Measurements from ENCODE around the gene IL22.
"Not testable (repeated sequence)": the region's sequence is repeated elsewhere in the genome, so short reads cannot be mapped to it uniquely, and the experiment has no call there.

The IL22 gene

DNA sequence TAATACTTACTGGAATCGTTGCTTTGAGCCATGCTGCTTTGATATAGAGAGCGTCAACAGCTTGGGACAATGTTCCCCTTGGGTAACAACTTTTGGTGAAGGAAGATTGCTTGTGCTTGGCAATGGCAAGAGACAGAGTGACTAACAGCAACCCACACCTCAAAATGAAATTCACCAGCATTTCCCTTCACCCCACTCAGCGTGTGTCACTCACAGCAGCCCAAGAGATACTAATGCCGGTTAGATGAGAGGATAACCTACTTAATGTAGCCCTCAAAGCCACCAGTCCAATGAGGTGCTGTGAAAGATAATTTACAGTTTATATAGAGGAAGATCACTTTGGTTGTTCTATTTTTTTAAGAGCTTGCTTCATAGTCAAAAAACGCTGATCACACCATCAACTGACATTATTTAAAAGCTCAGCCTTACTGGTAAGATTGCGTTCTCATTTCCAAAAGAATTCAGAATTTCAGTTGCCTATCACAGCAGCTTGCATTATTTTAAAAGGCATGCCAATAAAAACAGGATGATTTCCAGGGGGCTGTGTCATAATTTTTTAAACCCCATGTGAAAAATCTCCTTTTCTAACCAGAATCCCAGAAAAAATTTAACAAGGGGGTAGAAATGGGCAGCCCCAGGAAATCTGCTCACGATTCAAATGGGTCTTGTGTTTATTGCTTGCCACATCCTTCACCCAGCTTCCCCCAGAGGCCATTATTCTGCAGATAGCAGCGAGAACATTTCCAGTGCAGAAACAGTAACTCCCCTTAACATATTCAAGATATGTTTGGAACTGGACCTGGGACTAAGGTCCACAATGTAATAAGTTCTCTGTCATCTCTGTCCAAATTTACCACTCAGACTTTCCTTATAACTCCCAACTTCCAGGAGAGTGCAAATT, 27.6 kb downstream of the IL22 start, which contains the start of gene IL26:
Gene IL26, minus strand, starts transcription at position 235 of the 901 bp plus-strand sequence. Its CDS starts 54 bp downstream, at position 181.
- DNase-seq = no peak

DNA sequence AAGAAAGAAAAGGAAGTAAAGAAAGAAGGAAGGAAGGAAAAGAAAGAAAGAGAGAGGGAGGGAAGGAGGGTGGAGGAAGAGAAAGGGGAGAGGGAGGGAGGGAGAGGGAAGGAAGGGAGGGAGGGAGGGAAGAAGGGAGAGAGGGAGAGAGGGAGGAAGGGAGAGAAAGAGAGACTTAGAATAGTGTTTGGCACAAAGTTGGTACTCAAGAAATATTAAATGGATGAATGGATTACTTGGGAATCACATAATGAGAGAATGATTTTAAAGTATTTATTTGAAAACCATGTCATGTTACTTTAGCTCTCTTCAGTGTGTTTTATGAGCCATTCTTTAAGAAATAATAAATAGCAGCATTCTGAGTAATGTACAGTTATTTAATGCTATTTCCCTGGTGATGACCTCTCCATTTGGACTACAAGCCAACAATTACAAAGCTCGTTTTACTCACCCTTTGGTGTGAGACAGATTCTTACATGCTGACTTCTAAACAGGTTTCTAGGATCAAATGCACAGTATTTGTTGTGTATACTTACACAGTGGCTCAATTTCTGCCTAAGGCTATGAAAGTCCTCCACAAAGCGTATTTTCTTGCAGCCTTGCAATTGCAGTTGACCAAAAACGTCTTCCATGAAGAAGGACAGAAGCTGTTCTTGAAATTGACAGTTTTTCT, 28.7 kb downstream of the IL22 start:
- DNase-seq = no peak

DNA sequence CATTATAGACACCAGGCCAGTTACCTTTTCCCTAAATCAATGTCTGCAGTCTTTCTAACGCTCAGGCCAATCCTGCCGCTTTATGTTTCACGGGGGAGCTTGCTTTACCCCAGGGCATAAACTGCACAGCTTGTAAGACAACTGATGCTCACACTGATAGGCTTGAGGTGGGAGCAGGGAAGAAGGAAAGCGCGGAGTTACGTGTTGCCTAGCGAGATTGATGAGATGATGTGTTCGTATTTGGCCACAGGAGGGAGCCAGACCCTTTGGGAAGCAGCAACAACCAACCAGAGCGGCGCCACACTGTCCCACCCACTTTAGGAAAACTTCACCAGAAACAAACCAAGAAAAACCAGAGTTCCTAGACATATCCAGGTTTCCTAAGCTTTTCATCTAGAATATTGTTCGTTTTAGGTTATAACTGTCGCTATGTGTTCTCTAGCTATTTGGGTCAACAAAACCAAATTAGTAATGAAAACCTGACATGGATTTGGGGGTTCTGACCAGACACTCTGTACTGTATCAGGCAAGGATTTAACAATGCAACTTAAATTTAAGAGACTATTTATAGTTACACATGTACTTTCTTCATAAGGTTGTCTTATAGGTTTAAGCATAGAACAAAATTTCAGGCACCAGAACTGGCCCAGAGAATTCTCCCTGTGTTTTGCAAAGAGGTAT, 30.2 kb downstream of the IL22 start:
- DNase-seq = peak; percentile 49

DNA sequence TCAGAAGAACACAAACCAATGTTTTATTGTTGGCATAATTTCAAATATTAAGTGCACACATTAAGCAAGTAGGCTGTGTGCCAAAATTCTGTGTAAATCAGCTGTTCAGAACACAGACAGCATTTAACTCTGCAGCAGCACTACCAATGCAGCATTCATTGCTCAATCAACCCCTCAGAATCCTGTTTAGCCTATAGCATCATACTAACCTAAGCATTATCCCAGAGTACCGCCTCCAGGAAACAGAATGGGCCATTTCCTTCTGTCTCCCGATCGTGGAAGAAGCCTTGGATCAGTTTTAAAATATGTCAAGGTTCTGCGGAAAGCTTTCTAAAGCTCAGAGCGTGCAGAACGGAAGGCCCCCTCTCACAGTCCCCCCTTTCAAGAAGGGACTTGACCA, 31.1 kb downstream of the IL22 start:
- no peak for DNase-seq

DNA sequence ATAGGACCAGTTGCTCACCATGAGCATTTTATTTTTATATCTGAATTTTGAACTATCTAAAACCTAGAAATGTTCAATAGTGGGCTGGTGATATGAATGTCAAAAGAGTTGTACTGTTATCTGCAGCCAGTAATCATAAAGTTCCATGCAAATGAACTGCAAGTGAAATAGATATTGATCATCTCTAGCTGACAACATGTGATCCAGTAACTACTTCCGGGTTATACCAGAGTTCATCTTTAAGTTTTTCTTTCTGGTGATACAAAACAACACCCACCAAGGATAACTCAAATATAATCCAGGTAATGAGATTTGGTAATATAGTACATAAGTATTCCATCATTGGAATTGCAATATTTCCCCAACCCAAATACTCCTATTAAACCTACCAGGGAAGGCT, 31.9 kb downstream of the IL22 start:
- no peak for DNase-seq

DNA sequence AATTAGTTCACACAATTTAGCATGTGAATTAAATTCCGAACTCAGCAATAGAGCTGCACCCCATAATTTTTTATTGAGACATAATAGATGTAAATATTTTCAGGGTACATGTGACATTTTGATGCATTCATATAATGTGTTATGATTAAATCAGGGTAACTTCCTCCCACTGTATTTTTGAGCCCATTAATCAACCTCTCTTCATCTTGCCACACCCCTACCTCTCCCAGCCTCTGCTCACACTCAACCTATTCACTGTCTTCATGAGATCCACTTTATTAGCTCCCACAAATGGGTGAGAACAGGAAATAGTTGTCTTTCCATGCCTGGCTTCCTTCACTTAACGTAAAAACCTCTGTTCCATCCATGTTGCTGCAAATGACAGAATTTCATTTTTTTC, 42.5 kb downstream of the IL22 start:
- no peak for DNase-seq

DNA sequence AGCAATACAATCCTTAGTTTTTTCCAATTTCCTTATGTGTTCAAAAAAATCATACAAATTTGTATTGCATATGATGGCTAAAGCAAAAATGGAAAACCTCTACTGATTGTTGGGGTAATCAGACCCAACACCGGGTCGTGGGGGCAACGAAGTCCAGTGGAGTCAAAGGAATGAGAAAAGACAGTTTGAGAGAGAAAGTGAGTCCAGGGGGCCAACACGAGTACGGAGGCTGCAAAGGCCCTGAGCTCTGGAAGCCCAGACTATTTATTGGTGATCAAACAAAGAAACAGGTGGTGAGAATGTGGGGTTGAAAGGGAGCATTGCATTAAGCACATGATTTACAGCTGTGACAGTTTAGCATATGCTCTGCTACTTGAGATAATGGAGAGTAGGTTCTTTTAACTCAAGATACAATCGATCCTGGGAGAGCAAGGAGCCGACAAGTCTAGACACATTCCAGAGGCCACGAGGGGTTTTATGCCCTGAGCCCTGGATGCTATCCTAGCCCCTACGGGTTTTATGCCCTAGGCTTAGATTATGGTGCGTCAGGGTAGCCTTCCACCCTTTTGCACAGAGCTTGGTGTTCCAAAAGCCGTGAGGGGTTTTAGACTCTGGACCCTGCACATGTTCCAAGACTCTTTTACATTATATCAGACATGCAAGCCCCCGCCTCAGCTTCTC, 44.2 kb downstream of the IL22 start:
- not testable (repeated sequence) for DNase-seq

DNA sequence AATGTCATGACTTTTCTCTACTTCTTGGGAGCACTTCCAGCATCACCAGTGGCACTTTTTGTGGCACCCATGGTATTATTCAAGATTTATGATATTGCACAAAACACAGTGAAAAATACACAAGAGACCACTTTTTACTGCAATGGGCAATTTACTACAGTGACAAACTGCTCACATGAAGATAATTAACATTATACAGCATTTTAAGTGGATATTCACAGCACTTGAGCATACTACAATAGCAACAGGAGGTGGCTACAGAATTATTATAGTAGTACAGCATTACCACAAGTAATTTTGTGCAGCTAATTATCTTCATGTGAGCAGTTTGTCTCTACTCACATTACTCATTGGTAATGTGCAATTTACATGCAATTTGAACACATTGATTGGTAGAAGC, 46.1 kb downstream of the IL22 start:
- no peak for DNase-seq

DNA sequence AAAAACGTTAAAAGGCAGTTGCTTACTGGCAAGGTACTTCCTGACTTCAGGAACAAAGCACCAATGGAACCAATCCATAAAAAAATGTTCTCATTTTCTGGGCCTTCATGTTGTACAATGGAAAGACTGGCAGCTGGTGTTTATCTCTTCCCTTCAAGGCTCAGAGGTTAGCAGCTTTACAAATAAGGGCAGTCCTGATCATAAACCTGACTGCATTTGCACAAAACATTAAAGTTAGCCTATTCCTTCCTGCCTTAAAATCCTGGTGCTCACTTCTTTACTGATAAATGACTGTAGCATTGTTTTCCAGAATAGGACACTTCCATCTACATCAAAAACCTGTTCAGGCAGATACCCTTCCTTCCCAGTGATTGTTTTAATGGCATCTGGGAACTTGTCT, 47.0 kb downstream of the IL22 start:
- DNase-seq = no peak

DNA sequence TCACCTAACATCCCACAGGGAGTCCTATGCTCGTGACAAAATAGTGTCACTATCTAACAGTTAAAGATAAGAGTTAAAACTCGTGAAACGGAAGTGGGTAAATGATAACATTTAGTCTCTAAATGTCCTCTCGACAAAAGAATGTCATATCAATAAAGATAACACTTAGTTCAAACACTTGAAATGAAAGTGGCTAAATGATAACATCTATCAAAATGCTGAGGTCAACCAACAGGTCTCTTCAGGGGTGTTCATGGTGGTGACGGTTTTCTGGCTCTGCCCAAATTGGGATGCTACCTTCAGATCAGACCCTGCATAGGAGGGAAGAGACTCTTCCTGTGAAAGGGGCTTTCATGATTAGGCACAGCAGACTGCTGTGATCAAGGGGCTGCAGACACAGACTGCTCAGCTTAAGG, 49.9 kb downstream of the IL22 start:
- DNase-seq = no peak

DNA sequence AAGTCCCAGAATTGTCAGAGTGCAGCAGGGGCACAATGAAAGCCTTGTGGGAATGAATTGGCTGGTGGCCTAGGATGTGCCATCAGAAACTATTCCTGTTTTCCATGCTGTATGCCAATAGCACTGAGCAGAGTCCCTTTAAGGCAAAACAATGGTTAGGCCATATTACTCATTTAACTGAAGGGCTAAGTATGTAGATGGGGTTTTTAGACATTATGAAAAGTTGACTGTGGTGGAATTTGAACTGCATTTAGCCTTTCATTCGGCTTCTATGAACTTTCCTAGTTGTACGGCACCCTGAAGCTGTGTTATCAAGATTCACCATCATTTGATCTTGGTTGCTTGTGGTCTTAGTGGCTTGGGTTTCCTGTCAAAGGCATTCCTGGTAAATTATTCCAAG, 52.5 kb downstream of the IL22 start:
- no peak for DNase-seq

DNA sequence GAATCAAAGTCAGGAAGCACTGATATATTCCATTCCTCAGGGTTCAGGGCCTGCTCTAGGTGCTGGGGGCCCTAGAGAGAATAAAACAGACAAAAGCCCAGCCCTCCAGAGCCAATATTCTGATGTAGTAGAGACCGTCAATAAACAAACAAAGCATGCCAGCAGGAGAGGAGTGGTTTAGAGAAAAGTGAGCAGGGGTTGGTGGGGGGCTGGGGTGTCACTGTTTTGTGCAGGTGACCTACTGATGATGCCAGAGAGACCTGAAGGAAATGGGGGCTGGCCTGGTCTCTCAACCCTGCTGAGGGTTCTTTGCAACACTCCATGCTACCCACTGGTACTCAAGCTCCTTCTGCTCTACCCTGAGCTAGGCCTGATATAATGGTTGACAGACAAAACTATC, 54.3 kb downstream of the IL22 start:
- no peak for DNase-seq

DNA sequence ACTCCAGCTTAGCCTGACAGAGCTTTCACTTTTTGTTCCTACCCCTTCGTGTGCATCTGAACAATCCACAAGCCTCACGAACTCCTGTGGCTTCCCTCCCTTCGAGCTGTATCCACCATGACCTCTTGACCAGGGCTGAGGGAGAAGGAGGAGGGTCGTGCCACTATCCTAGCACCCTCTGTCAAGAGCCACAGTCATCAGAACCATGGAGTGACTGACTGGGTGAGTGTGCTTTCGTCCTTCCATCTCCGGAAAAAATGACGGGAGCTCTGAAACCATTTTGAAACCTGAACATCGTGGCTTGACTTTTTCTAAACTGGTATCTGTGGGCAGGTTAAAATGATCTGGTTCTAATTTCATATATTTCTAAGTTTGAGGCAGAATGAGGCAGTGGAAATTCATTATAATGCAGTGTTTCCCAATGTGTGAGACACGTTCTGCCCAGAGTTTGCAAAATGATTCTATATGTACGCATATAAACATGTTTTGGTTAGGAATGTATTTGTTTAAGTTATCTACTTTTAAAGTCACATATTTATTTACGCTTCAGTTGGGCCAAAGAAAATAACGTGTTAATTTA, 54.8 kb downstream of the IL22 start:
- no peak for DNase-seq
